Adipocyte (in vitro differentiated cells): ENCODE measurements around the gene PCDHA9.
"Not testable (repeated sequence)": the region's sequence is repeated elsewhere in the genome, so short reads cannot be mapped to it uniquely, and the experiment has no call there.

Experiments
- DNase-seq: peaks from one replicate; pipeline ENCODE4 v3.0.0-alpha.2; 2015; ENCODE audit warnings: low read depth
- H3K27me3 ChIP-seq: replicated peaks from 2 replicates; pipeline ENCODE4 v1.7.0; 2013; ENCODE audit warnings: mild to moderate bottlenecking, low read length, moderate library complexity; ENCODE audit not compliant: control insufficient read depth, insufficient read depth
- H3K36me3 ChIP-seq: 2 replicates; pipeline ENCODE4 v1.7.0; 2013; ENCODE audit warnings: low read length, mild to moderate bottlenecking, moderate library complexity; ENCODE audit not compliant: control insufficient read depth, insufficient read depth, severe bottlenecking
- H3K4me1 ChIP-seq: 2 replicates; pipeline ENCODE4 v1.7.0; 2013; ENCODE audit warnings: mild to moderate bottlenecking, low read length, moderate library complexity; ENCODE audit not compliant: control insufficient read depth, insufficient read depth
- H3K4me3 ChIP-seq: 2 replicates; pipeline ENCODE4 v1.7.0; 2013; ENCODE audit warnings: mild to moderate bottlenecking, low read length, moderate library complexity
- H3K9ac ChIP-seq: 2 replicates; pipeline ENCODE4 v1.7.0; 2013; ENCODE audit warnings: mild to moderate bottlenecking, low read length, moderate library complexity
- H3K9me3 ChIP-seq: 2 replicates; pipeline ENCODE4 v1.7.0; 2013; ENCODE audit warnings: mild to moderate bottlenecking, low read length, moderate library complexity; ENCODE audit not compliant: control insufficient read depth

PCDHA9 gene

GRCh38 chr5:140821375-140822280, 26.6 kb upstream of the PCDHA9 start, which contains the start of gene PCDHA5:
Gene PCDHA5, plus strand, starts transcription at chr5:140821613.
- H3K9ac ChIP-seq, result no peak within 1 kb of the TSS
- H3K9me3 ChIP-seq, result peaks cover 9% of the 10 kb centered on the region
- DNase-seq, result peak; percentile 43
- no peaks in the 10 kb centered on the region for H3K36me3 ChIP-seq
- H3K4me1 ChIP-seq, result no peaks in the 10 kb centered on the region
- H3K4me3 ChIP-seq, result no peak within 1 kb of the TSS
- no peaks in the 10 kb centered on the region for H3K27me3 ChIP-seq

- no peak overlapping the region for H3K9ac ChIP-seq
- no peak for DNase-seq
- no peaks in the 10 kb centered on the region for H3K36me3 ChIP-seq
- no peaks in the 10 kb centered on the region for H3K4me1 ChIP-seq
- peaks cover 6% of the 10 kb centered on the region for H3K9me3 ChIP-seq
- no peak overlapping the region for H3K4me3 ChIP-seq
- no peaks in the 10 kb centered on the region for H3K27me3 ChIP-seq
Measured at GRCh38 chr5:140822281-140822629, 25.9 kb upstream of the PCDHA9 start.

GRCh38 chr5:140822969-140823368, 25.2 kb upstream of the PCDHA9 start:
- H3K27me3 ChIP-seq, H3K4me3 ChIP-seq: not testable (repeated sequence)

GRCh38 chr5:140823475-140823874, 24.7 kb upstream of the PCDHA9 start:
- no peaks in the 10 kb centered on the region for H3K36me3 ChIP-seq
- no peak overlapping the region for H3K4me3 ChIP-seq
- no peaks in the 10 kb centered on the region for H3K27me3 ChIP-seq
- no peak for DNase-seq
- H3K9me3 ChIP-seq, result peaks cover 2% of the 10 kb centered on the region
- H3K9ac ChIP-seq, result no peak overlapping the region
- H3K4me1 ChIP-seq, result no peaks in the 10 kb centered on the region

More at GRCh38 chr5:140822969-140823368, 25.2 kb upstream of the PCDHA9 start:
- not testable (repeated sequence) for H3K9ac ChIP-seq, H3K4me1 ChIP-seq, H3K9me3 ChIP-seq, H3K36me3 ChIP-seq, DNase-seq

GRCh38 chr5:140827704-140828361, 20.3 kb upstream of the PCDHA9 start, which contains the start of gene PCDHA6:
Gene PCDHA6, plus strand, starts transcription at chr5:140827960. Its CDS starts 132 bp downstream, at chr5:140828092.
- no peaks in the 10 kb centered on the region for H3K36me3 ChIP-seq
- no peaks in the 10 kb centered on the region for H3K27me3 ChIP-seq
- H3K4me3 ChIP-seq, result peak within 1 kb of the TSS; percentile 69
- DNase-seq, result peak; percentile 28
- no peaks in the 10 kb centered on the region for H3K4me1 ChIP-seq
- H3K9me3 ChIP-seq, result peaks cover 8% of the 10 kb centered on the region
- no peak within 1 kb of the TSS for H3K9ac ChIP-seq

GRCh38 chr5:140828362-140828737, 19.8 kb upstream of the PCDHA9 start:
- H3K9ac ChIP-seq, result no peak overlapping the region
- H3K36me3 ChIP-seq, result no peaks in the 10 kb centered on the region
- no peaks in the 10 kb centered on the region for H3K27me3 ChIP-seq
- no peak for DNase-seq
- peak overlapping the region; percentile 69 for H3K4me3 ChIP-seq
- peaks cover 8% of the 10 kb centered on the region for H3K9me3 ChIP-seq
- no peaks in the 10 kb centered on the region for H3K4me1 ChIP-seq

- H3K9me3 ChIP-seq, H3K4me3 ChIP-seq: not testable (repeated sequence)
Measured at GRCh38 chr5:140829511-140830501, 18.4 kb upstream of the PCDHA9 start.

GRCh38 chr5:140833993-140834392, 14.2 kb upstream of the PCDHA9 start, which contains the start of gene PCDHA7:
Gene PCDHA7, plus strand, starts transcription at chr5:140834269. Its CDS starts 115 bp downstream, at chr5:140834384.
- no peak within 1 kb of the TSS for H3K9ac ChIP-seq
- no peaks in the 10 kb centered on the region for H3K36me3 ChIP-seq
- H3K27me3 ChIP-seq, result no peaks in the 10 kb centered on the region
- H3K9me3 ChIP-seq, result peaks cover 7% of the 10 kb centered on the region
- no peaks in the 10 kb centered on the region for H3K4me1 ChIP-seq
- H3K4me3 ChIP-seq, result peak within 1 kb of the TSS; percentile 71
- DNase-seq, result peak; percentile 30

More at GRCh38 chr5:140829511-140830501, 18.4 kb upstream of the PCDHA9 start:
- DNase-seq, H3K27me3 ChIP-seq, H3K36me3 ChIP-seq, H3K4me1 ChIP-seq, H3K9ac ChIP-seq: not testable (repeated sequence)

- DNase-seq, H3K36me3 ChIP-seq, H3K9me3 ChIP-seq, H3K9ac ChIP-seq, H3K4me1 ChIP-seq, H3K27me3 ChIP-seq: not testable (repeated sequence)
- peak overlapping the region; percentile 71 for H3K4me3 ChIP-seq
Measured at GRCh38 chr5:140834439-140835008, 13.7 kb upstream of the PCDHA9 start.

- H3K9me3 ChIP-seq, result peaks cover 6% of the 10 kb centered on the region
- no peaks in the 10 kb centered on the region for H3K4me1 ChIP-seq
- H3K36me3 ChIP-seq, result no peaks in the 10 kb centered on the region
- no peak overlapping the region for H3K4me3 ChIP-seq
- no peak overlapping the region for H3K9ac ChIP-seq
- no peaks in the 10 kb centered on the region for H3K27me3 ChIP-seq
- no peak for DNase-seq
Measured at GRCh38 chr5:140835622-140836510, 12.3 kb upstream of the PCDHA9 start.
